Mononuclear cell (primary cell): ENCODE results near the gene NT5DC3. TPM values are rescaled to one million over a fixed set of nuclear protein-coding genes. Genes with fewer than 3 reads are reported as not detected.
"Not testable (repeated sequence)": the region's sequence is repeated elsewhere in the genome, so short reads cannot be mapped to it uniquely, and the experiment has no call there.

ENCODE experiments used
- H3K27me3 ChIP-seq: 2 replicates; pipeline ENCODE4 v1.6.0; 2011; ENCODE audit warnings: low read length, control low read depth; ENCODE audit not compliant: insufficient read depth
- H3K4me1 ChIP-seq: 2 replicates; pipeline ENCODE4 v1.5.1; 2011; ENCODE audit warnings: mild to moderate bottlenecking, low read length, control low read depth; ENCODE audit not compliant: insufficient read depth
- H3K4me3 ChIP-seq: 2 replicates; pipeline ENCODE4 v1.5.1; 2011; ENCODE audit warnings: mild to moderate bottlenecking, low read length, moderate library complexity
- H3K9me3 ChIP-seq: 2 replicates; pipeline ENCODE4 v1.5.1; 2011; ENCODE audit warnings: low read depth, mild to moderate bottlenecking, control low read depth, low read length
- total RNA-seq: library from RNA; depleted of rRNA; stranded (reverse); fragments of >200 nt; gene quantifications from one replicate; pipeline ENCODE4 v1.2.3, GENCODE V29; 2012

The NT5DC3 gene
- total RNA-seq, 1 donor: 1.9 TPM

- Histone ChIP-seq H3K9me3 (no peaks in the 10 kb centered on the region), H3K4me1 (peaks cover 21% of the 10 kb centered on the region), H3K4me3 (no peak overlapping the region), H3K27me3 (no peaks in the 10 kb centered on the region)
These were observed 3.3 kb upstream of the NT5DC3 start for GRCh38 chr12:103844305-103844704.

- Histone ChIP-seq H3K9me3 (no peaks in the 10 kb centered on the region), H3K4me1 (peaks cover 23% of the 10 kb centered on the region), H3K27me3 (no peaks in the 10 kb centered on the region), H3K4me3 (peak overlapping the region; percentile 33)
These were observed 903 bp upstream of the NT5DC3 start for GRCh38 chr12:103841690-103842584.

GRCh38 chr12:103840462-103840875, 565 bp downstream of the NT5DC3 start:
- peak overlapping the region; percentile 59 for H3K4me3 ChIP-seq
- no peaks in the 10 kb centered on the region for H3K9me3 ChIP-seq
- H3K4me1 ChIP-seq: peaks cover 23% of the 10 kb centered on the region
- H3K27me3 ChIP-seq: no peaks in the 10 kb centered on the region

DNA sequence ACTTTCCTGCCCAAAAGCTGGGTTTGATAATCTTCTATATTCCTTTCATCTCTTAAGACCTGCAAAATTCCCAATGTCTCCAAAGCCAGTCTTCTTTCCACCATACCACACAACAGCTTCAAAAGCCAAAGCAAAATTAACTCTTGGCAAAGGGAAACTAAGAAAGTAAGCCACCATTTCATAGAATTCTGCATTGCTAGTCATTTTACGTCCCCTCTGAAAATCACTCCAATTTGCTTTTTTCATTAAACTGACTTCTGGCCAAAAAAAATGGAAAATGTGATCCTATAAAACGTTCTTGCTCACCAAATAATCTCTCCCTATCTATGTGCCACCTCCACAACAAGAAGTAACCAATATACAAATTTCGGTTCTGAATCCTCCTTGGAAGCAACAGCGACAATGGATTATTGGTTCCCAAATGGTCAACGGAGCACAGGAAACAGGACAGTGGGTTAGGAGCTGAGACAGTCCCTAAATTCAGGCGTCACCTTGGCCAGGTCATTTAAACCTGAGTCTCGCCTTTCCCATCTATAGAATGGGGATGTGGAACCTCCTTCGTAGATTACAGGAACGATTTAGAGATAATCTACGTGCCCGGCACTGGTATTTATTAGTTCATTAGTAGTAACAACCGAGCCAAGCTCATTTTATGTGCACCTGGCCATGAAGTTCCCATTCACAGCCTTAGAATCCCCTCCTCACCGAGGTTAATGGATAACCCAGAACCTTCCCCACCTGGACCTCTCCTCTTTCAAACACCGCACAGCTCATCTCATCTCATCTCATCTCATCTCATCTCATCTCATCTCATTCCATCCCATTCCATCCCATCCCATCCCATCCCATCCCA, 1.2 kb downstream of the NT5DC3 start:
- Histone ChIP-seq H3K4me1 (peaks cover 23% of the 10 kb centered on the region), H3K27me3 (no peaks in the 10 kb centered on the region), H3K9me3 (no peaks in the 10 kb centered on the region), H3K4me3 (peak overlapping the region; percentile 59)

- H3K27me3 ChIP-seq: no peaks in the 10 kb centered on the region
- H3K4me3 ChIP-seq: no peak overlapping the region
- H3K9me3 ChIP-seq: no peaks in the 10 kb centered on the region
- H3K4me1 ChIP-seq: peaks cover 23% of the 10 kb centered on the region
These were observed 1.9 kb downstream of the NT5DC3 start for GRCh38 chr12:103839103-103839502.

DNA sequence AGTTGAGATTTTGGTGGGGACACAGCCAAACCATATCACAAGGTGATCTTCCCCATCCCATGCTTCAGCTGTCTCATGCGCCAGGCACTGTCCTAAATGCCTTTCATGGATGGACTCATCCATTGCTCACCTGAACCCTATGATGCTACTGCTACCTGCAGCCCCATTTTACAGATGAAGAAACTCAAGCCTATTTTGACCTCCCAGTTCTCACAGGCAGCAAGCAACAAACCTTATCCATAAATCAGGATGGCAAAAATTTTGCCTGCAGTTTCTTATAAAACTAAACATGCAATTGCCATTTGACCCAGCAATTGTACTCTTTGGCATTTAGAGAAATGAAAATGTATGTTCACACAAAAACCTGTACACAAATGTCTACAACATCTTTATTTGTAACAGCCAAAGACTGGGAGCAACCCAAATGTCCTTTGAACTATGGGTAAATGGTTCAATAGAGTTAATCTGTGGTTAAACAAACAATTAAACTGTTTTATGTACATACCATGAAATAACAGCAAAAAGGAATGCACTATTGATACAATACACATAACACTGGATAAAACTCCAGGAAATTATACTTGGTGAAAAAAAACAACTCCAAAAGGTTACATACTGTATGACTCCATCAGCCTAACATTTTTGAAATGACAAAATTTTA, 2.6 kb downstream of the NT5DC3 start:
- H3K27me3 ChIP-seq: no peaks in the 10 kb centered on the region
- H3K4me1 ChIP-seq: peaks cover 29% of the 10 kb centered on the region
- H3K4me3 ChIP-seq: no peak overlapping the region
- no peaks in the 10 kb centered on the region for H3K9me3 ChIP-seq

GRCh38 chr12:103836345-103836744, 4.7 kb downstream of the NT5DC3 start:
- peaks cover 41% of the 10 kb centered on the region for H3K4me1 ChIP-seq
- H3K27me3 ChIP-seq: no peaks in the 10 kb centered on the region
- no peaks in the 10 kb centered on the region for H3K9me3 ChIP-seq
- H3K4me3 ChIP-seq: no peak overlapping the region

DNA sequence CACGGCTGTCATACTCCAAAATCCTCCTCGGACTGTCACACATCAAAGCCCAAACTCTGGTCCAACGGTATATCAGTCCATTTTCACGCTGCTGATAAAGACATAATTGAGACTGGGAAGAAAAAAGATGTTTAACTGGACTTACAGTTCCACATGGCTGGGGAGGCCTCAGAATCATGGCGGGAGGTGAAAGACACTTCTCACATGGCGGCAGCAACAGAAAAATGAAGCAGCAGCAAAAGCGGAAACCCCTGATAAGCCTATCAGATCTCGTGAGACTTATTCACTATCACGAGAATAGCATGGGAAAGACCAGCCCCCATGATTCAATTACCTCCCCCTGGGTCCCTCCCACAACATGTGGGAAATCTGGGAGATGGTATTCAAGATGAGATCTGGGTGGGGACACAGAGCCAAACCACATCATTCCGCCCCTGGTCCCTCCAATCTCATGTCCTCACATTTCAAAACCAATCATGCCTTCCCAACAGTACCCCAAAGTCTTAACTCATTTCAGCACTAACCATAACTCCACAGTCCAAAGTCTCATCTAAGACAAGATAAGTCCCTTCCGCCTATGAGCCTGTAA, 5.2 kb downstream of the NT5DC3 start:
- H3K27me3 ChIP-seq, H3K9me3 ChIP-seq, H3K4me3 ChIP-seq: not testable (repeated sequence)
- peaks cover 46% of the 10 kb centered on the region for H3K4me1 ChIP-seq

DNA sequence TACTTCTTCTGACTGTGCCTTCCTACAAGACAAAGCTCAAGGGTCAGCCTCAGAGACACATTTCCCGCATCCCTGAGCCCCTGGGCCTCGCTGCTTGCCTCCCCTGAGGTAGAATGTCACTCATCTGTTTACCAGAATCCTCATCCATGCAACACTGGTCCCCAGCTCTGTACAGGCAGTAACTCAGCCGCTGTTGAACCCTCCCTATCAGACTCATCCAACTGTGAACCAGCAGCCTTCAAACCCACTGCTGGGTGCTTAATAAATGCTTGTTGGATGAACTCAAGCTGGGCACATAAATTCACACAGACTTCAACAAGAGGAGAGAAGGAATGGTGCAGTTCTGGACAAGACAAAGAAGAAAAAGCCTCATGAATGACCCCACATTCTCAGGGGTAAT, 6.1 kb downstream of the NT5DC3 start:
- Histone ChIP-seq H3K4me3 (no peak overlapping the region), H3K9me3 (no peaks in the 10 kb centered on the region), H3K27me3 (no peaks in the 10 kb centered on the region), H3K4me1 (peaks cover 38% of the 10 kb centered on the region)

GRCh38 chr12:103833891-103834290, 7.1 kb downstream of the NT5DC3 start:
- Histone ChIP-seq H3K27me3 (no peaks in the 10 kb centered on the region), H3K9me3 (no peaks in the 10 kb centered on the region), H3K4me3 (no peak overlapping the region), H3K4me1 (peaks cover 32% of the 10 kb centered on the region)

DNA sequence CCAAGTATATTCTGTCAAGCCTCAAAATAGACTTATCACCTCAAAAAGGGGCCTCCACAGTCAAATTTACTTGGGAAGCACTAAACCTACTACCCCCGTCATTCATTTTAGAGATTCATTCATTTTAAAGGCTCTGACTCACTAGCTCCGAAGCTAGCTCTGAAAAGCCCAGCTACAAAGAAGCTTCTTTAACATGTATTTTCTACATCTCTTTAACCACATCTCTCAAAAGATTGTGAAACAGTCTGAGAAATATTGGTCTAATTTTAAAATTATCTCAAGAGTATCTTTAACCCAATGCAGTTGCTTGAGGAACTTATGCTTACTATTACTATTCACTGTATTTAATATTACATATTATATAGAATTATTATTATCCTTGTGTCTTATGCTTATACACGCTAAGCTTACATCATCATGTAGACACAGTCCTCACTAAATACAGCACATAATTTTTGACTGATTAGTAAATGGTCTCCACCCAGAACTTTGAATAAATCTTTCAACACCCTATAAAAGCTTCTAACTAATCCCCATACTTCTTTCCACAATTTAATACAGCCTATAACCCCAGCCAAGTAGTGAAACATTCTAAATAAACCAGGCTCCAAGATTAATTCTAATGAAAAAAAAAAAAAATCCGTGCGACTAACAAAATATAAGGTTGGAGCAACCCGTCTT, 7.8 kb downstream of the NT5DC3 start:
- Histone ChIP-seq H3K4me1 (peaks cover 38% of the 10 kb centered on the region), H3K4me3 (no peak overlapping the region), H3K27me3 (no peaks in the 10 kb centered on the region), H3K9me3 (no peaks in the 10 kb centered on the region)

- H3K9me3 ChIP-seq: no peaks in the 10 kb centered on the region
- H3K4me1 ChIP-seq: peaks cover 43% of the 10 kb centered on the region
- H3K27me3 ChIP-seq: no peaks in the 10 kb centered on the region
- H3K4me3 ChIP-seq: no peak overlapping the region
These were observed 8.7 kb downstream of the NT5DC3 start for GRCh38 chr12:103832048-103832997.

GRCh38 chr12:103830730-103831320, 10.2 kb downstream of the NT5DC3 start:
- H3K27me3 ChIP-seq: no peaks in the 10 kb centered on the region
- no peaks in the 10 kb centered on the region for H3K9me3 ChIP-seq
- H3K4me3 ChIP-seq: no peak overlapping the region
- peaks cover 43% of the 10 kb centered on the region for H3K4me1 ChIP-seq
